Measurements from ENCODE around the gene GUCY2C. TPM values are rescaled to one million over a fixed set of nuclear protein-coding genes. Genes with fewer than 3 reads are reported as not detected.

The GUCY2C gene
- total RNA-seq, 1 donor from 2014 or later: under 0.01 TPM

- DNase-seq: no peak
Observed at GRCh38 chr12:14681625-14682024, 14.8 kb downstream of the GUCY2C start.

GRCh38 chr12:14681190-14681589 is 15.2 kb downstream of the GUCY2C start:
- no peak for DNase-seq

- DNase-seq: no peak
Observed at GRCh38 chr12:14678547-14679150, 17.8 kb downstream of the GUCY2C start.

- DNase-seq: no peak
Observed at GRCh38 chr12:14668591-14668990, 27.8 kb downstream of the GUCY2C start.

- no peak for DNase-seq
Observed at GRCh38 chr12:14665354-14666348, 30.7 kb downstream of the GUCY2C start.

- no peak for DNase-seq
Observed at GRCh38 chr12:14664434-14665023, 31.9 kb downstream of the GUCY2C start.

GRCh38 chr12:14663002-14663401 is 33.4 kb downstream of the GUCY2C start:
- DNase-seq: no peak

GRCh38 chr12:14656846-14657245 is 39.6 kb downstream of the GUCY2C start:
- no peak for DNase-seq

GRCh38 chr12:14655284-14655683 is 41.1 kb downstream of the GUCY2C start:
- DNase-seq: no peak

GRCh38 chr12:14654842-14655241 is 41.6 kb downstream of the GUCY2C start:
- no peak for DNase-seq

GRCh38 chr12:14654416-14654815 is 42.0 kb downstream of the GUCY2C start:
- DNase-seq: no peak

GRCh38 chr12:14652483-14652882 is 43.9 kb downstream of the GUCY2C start:
- no peak for DNase-seq

GRCh38 chr12:14651371-14651770 is 45.0 kb downstream of the GUCY2C start:
- DNase-seq: no peak

- no peak for DNase-seq
Observed at GRCh38 chr12:14650789-14651188, 45.6 kb downstream of the GUCY2C start.

- DNase-seq: no peak
Observed at GRCh38 chr12:14647028-14647750, 49.2 kb downstream of the GUCY2C start.

- DNase-seq: no peak
Observed at GRCh38 chr12:14643251-14643650, 53.1 kb downstream of the GUCY2C start.

- DNase-seq: no peak
Observed at GRCh38 chr12:14638066-14638465, 58.3 kb downstream of the GUCY2C start.

GRCh38 chr12:14635776-14636175 is 60.6 kb downstream of the GUCY2C start:
- DNase-seq: no peak

GRCh38 chr12:14630793-14631192 is 65.6 kb downstream of the GUCY2C start:
- no peak for DNase-seq

- peak; percentile 38 for DNase-seq
Observed at GRCh38 chr12:14629832-14630710, 66.3 kb downstream of the GUCY2C start.

- no peak for DNase-seq
Observed at GRCh38 chr12:14628771-14629170, 67.6 kb downstream of the GUCY2C start.

Measured in occipital lobe (tissue), 2 donors.